Activated CD4-positive, alpha-beta T cell treated with anti-CD3 and anti-CD28 coated beads for 4 hours (primary cell): Measurements from ENCODE around the gene KSR1.
"Not testable (repeated sequence)": the region's sequence is repeated elsewhere in the genome, so short reads cannot be mapped to it uniquely, and the experiment has no call there.

Source experiments
- DNase-seq, 2 donors: peaks; one replicate each; pipeline ENCODE4 v3.0.0-alpha.2; 2020

Gene KSR1

DNA sequence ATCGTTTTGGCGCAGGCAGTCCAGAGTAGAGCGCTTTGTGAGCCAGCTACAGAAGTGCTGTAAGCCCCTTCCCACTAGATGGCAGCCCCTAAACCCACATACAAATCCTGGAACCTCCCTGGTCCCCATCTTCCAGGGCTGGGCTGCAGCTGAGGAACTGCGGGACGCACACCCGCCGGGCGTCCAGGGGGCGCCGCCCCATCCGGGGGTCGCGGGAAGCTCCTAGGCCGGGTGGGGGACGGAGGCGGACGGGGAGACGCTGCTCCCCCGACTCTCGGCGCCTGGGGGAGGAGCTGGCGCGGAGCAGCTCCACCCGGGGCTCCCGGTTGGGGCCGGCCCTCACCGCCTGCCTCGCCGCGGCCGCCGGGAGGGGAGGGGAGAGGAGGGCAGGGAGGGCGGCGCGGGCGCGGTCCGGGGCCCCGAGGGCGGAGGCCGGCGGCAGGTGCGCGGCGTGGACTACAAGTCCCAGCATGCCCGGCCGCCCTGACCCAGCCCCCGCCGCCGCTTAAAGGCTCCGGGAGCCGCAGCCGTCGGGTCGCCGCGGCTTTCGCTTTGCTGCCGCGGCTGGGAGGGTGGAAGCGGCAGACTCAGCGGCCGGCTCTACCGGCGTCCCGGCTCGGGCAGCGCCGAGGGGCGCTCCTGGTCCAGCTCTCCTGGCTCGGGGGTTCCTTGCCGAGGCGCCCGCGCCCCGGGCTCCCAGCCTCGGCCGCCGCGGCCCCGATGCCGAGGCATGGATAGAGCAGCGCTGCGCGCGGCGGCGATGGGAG is at the start of gene KSR1:
Gene KSR1, plus strand, starts transcription at position 535 of the 767 bp plus-strand sequence. Its CDS starts 196 bp downstream, at position 731.
- DNase-seq, result peak; percentile 78 to 86

DNA sequence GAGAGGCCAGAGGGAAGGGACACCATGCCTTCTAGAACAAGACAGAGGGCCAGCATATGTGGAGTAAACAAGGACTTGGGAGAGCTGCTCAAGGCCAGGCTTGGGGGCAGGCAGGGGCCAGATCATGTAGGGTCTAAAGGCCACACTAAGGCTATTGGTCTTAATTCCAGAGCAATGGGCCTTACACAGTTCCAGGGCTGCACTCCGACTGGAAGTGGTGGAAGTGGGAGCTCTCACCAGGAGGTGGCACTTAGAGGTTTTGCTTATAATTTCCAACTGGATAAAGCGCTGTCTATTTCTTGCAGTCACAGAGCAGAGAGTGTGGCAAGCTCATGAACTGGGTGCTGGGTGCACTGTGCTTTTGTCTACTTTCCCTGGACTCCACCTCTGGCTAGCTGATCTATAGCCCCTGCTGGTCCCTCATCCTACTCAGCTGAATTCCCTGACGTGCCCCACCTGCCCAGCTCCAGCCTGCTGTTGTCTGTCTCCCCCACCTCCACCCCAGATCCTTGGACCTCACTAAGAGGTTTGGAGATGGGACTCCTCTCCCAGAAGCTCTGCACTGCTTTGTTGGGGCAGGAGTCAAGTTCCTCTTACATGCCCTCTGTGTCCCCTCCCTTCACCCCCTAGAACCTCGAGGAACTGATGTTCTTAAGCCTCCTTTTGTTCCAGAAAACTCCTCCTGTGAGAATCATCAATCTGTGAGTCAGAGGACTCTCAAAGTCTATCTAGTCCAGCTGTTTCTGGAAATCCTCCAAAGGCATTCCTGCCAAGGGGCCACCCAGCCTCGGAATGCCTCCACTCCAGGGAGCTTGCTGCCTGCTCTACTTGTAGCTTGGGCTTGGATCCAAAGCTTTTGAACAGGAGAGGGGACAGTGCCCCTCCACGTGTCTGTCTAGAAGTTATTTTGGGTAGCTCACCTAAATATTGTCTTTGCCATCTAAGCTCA is 48.1 kb upstream of the KSR1 start:
- no peak for DNase-seq

DNA sequence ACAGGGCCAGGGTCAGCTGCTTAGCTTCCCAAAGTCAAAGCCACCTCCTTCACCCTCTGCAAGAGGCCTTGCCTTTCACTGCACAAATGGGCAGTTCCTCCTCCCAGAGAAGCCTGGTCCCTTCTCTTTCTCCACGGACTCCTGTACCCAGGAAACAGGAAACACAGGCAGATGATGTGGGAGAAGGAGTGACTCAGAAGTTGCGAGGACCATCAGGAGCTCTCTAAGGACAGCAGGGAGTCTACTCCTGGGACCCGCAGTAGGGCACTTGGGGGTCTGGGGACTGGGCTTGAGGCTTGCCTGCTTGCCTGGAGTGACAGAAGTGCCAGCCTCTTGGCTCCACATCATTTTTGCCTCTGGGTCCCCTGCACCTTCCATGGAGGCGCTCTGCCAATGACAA is 47.4 kb upstream of the KSR1 start:
- no peak for DNase-seq

DNA sequence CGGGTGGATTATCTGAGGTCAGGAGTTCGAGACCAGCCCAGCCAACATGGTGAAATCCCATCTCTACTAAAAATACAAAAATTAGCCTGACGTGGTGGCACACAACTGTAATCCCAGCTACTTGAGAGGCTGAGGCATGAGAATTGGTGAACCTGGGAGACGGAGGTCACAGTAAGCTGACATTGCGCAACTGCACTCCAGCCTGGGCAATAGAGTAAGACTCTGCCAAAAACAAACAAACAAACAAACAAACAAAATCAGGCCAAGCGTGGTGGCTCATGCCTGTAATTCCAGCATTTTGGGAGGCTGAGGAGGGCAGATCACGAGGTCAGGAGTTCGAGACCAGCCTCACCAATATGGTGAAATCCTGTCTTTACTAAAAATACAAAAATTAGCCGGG is 44.1 kb upstream of the KSR1 start:
- not testable (repeated sequence) for DNase-seq

DNA sequence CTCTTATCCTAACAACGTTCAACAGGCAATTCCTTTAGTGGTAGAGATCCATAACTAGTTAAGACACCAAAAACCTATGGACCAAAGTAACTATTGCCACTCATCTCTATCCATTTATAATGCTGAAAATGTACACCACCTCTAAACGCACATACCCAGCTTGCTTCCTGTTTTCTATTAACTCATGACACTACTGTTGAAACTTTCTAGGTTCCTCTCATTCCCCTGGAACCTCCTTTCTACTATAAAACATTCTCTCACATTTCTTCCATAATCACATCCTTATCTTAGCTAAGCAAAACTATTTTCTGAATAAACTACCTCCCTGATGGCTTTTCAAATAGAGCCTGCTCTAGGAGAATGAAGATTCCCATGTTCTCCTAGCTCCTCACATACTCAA is 42.9 kb upstream of the KSR1 start:
- no peak for DNase-seq

DNA sequence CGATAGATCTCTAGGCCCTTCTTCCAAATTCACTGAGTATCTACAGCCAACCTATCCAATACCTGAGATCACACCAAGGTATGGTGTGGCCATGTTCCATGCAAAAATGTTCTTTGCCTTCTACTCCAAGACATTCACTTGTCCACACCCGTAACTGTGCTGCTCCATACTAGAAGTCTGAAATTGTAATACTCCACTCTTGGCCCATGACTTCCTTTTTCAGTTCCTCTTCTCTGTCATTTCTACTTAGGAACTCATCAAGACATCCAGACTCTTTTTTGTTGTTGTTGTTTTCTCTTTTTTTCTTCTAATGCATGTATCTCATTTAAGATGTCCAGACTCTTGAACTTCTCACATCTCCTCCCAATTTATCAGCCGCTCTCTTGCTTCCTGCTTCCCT is 42.5 kb upstream of the KSR1 start:
- DNase-seq, result no peak

DNA sequence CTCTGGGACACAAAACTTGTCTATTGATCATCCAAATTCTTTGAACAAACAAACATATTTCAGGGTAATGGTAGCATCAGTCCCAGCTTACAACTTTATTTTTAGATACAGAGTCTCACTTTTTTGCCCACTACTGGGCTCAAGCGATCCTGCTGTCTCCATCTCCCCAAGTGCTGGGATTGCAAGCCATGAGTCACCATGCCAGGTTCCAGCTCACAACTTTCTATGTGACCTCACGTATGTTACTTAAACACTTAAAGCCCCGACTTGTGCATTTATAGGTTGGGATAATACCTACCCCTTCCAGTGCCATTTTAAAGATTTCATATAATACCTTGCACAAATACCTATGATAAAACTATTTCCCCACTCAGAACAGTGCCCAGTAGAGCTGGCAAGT is 42.0 kb upstream of the KSR1 start:
- no peak for DNase-seq

DNA sequence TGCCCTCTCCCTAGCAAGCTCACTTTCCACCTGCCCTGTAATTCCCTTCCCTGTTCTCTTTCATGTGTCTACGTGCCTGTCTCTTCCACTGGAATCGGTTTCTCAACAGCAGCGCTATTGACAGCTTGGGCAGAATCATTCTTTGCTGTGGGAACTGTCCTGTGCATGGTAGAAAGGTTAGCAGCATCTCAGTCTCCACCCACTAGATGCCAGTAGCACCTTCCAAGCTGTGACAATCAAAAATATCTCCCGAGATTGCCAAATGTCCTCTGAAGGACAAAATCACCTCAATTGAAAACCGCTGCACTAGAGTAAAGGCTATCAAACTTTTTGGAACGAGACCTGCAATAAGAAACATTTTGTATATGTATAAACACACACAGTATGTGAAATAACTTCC is 41.6 kb upstream of the KSR1 start:
- no peak for DNase-seq

DNA sequence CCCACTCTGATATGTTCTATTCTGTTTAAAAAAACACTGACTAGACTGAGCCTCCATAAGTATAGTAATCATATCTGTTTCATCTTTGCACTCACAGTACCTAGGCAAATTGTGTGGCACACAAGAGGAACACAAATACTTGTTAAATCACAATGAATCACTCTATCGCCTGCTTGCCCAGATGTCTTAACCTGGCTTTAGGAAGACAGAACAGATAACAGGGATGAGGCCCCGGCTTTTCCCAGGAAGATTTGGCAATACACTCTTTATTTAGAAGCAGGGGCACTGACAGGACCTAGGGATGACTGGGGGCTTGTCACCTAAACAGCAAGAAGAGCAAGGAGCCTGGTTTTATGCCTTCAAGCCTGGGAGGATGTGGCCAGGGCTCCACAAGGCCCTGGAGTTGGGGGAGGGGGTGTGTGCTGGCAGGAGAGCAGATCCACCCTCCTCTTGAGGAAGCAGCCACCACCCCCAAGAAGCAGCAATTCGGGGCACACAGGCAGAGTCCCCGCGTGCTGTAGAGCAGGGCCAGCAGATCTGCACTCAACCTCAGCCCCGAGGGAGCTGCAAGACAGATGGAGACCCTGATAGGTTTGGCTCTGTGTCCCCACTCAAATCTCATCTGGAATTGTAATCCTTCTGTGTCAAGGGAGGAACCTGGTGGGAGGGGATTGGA is 41.0 kb upstream of the KSR1 start:
- DNase-seq, result no peak

DNA sequence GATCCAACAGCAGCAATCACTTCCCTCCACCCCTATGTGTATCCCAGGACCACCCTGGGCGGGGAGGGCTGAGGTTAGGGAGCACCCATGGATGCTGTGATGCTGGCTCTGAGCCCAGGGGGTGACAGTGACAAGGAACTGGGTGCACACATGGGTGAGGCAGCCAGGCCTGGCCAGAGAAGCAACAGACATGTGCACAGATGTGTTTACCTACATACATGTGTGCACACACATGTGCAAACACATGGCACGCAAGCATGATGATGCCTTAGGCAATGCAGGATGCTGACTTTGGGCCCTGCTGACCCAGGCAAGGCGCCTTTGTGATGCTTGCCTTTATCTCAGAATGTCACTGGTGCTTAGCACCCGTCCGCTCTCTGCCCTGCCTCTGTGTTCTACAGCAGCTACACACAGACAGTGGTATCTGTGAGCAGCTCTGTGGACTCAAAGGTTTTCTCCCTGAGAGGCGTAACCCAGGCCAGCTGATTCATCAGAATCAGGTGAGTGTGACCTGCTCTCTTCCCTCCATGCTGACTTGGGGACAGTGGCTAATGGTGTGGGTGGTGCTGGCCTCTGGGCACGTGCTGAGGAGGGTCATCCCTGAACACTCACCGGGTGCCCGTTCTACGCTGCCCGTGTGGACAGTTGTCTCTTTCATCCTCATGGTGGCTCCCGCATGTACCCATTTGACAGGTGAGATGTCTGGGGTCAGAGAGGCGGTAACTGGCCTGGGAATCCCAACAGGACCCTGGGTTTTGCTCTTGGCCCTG is 38.5 kb upstream of the KSR1 start:
- no peak for DNase-seq

DNA sequence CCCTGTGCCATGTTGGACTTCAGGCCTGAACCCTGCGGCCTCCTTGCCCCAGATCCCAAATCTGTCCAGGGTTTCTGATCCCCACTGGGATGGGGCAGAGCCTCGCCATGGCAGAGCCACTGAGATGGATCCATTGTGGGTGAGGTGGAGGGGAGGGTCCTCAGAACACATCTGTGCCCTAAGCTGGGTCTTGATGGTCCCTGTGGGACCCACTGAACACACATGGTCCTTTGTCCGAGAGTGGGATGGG is 38.0 kb upstream of the KSR1 start:
- DNase-seq, result no peak

DNA sequence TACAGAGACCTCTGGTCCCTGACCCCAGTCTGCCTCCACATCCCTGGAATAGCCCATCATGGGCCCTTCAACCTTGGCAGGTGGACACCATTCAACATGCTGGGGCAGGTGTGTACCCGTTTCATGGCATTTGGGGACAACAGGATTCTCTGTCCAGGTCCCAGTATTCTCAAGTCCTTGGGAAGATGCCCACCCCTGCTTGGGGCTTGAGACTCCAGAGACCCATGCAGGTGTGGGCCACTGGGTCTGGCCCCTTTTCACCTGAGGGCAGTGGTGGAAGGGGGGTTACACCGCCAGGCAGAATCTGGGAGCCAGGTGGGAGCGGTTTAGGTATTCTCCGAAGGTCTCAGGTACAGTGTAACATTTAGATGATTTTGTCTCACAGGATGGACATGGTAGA is 37.1 kb upstream of the KSR1 start:
- DNase-seq, result no peak

DNA sequence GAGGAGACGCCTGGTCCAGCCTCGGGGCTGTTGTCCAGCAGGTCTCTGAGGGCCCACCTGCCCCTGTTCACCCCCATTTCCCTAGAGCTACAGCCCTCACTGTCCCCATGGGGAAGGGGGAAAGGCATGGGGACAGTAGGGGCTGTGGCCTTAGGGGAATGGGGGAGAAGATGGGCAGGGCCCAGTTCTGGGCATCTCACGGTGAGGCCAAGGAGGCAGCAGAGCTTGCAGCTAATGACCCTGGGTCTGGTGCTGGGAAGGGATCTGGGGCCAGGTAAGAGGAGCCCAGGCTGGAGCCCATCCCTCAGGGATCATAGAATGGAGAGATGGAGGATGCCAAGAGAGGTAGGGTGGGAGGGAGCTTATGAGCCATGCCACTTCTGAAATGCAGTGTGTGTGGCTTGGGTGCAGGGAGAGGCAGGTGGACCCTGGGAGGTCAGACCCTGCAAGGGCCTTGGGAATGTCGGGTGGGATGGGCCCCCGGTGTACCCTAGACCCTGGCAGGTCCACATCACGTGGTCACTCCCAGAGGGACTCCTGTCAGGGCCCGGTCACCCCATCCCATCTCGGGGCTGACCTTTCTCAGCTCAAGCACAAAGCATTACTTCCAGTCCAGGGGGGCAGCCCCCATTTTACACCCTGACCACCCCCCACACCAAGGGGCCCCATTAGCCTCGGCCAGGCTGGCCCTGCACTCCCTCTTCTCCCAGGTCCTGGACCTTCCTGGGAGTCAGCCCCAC is 35.9 kb upstream of the KSR1 start:
- DNase-seq, result no peak

DNA sequence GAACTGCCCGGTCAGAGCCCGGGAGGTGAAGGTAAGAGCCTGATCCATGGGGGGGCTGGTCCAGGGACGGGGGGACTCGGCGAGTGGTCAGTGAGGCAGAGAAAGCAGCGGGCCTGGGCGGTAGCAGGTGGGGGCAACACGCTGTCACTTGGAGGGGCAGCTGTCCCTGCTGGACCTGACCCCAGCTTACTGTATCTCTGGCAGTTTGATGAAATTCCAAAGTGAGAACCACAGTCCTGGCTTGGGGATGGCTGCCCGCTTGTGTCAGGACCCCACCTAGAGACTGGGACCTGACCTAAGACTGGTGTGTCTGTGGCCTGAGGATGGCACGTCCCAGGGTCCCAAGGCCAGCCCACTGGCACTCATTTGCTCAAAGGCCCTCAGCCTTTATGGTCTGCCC is 35.1 kb upstream of the KSR1 start:
- DNase-seq, result no peak

DNA sequence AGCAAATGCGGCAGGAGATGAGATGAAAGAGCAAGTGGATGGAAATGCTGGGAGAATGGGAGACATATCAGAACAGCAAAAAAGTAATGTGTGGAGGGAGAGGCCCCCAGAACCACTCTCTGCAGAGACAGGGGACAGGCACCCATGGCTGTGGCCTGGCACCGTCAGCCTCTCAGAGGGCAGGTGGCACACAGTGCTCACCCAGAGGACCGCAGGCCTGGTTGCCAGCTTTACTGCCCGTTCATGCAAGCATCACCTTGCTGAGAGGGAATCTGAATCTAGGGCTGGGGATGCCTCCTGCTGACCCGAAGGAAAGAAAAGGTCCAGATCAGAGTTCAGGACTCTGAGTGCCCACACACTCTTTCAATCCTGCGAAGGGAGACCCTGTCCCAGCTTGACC is 34.6 kb upstream of the KSR1 start:
- DNase-seq, result not testable (repeated sequence)

DNA sequence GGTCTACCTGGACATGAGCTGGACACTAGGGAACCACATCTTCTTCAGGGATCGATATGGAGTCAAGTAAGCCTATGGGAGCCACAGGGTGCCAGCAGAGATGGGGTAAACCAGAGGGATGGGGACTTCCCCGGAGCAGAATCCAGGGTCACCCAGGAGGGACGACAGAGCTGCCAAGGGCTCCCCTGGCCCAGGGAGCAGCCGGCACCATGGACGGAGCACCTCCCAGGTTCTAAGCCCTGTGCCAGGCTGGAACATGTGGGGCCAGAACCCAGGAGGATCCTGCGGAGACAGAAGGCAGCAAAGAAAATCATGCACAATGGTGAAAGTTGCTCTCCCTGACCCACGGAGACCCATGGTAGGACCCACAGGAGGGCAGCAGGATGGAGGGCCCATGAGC is 33.6 kb upstream of the KSR1 start:
- DNase-seq, result no peak

DNA sequence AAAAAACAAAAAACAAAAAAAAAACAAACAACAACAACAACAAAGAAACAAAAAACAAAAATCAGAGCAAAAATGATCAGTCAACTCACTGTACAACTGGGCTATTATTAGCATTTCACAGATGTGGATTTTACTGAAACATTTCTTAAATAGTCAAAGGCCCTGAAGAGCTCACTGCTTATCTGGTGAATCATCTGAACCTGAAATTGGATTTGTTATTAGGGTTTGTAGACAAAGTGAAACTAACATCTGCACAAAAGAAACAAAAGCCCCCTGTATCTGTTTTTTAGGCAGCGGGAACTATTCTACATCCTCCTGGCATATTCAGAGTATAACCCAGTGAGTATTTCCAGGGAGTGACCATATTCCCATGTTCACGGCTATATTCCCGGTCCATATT is 32.6 kb upstream of the KSR1 start:
- DNase-seq, result no peak

DNA sequence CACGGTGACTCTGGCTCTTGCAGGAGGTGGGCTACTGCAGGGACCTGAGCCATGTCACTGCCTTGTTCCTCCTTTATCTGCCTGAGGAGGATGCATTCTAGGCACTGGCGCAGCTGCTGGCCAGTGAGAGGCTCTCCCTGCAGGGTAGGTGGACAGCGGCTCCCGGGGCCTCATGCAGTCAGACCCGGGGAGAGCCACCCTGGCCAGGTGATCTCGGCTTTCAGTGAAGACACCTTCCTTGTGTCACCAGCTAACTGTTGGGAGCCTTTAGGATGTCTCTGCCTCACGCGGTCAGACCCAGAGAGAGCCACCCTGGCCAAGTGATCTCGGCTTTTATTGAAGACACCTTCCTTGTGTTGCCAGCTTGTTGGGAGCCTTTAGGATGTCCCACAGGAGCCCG is 31.7 kb upstream of the KSR1 start:
- no peak for DNase-seq

DNA sequence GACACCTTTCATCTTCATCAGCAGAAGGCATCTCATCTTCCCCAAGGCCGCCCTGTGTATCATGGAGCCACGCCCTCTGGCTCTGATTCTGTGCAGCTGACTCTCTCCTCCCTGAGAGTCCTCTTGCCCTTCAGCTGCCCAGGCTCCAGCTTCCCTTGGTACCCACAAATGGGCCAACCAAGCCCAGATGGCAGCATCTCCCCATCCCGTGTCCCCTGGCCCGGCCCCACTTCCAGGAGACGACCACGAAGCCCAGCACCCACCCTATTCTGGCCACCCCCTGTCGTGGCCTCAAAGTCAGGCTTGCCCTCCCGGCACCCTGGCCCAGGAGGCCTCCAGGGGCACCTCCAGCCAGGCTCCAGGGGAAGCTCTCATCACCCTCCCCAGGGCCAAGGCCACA is 31.3 kb upstream of the KSR1 start:
- no peak for DNase-seq

DNA sequence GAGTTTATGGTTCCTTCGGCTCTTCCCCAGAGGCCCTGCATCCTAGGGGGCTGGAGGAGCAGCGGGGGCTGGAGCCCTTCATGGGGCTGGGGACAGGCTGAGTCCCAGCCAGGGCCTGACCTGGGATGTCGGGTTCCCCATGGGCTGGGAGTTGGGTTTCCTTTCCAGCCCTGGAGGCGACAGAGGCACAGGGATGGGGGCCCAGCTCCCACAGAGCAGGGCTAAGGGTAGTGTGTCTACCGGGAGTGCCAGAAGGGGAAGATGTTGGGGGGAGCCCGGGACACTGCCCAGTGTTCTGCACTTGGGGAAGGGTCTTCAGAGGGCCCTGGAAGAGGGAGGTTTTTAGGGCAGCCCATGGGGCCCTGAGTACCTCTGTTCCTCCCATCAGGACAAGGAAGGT is 30.7 kb upstream of the KSR1 start:
- DNase-seq, result not testable (repeated sequence)

DNA sequence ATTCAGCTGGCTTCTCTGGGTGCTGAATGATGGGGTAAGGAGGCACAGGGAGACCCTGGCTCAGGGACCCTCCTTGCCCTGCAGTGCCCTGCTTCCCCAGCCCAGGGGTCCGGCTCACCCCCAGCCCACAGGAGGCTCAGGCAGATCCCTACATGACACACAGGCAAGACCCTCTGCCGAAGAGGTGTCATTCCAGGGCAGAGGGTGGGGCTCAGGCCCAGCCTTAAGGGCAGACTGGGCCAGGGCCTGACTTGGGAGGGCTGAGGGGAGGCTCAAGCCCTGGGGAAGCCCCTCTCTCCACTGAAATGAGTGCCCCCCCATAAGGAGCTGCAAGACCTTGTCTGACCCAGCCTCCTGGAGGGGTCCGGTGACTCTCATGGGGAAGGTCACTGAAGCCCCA is 30.3 kb upstream of the KSR1 start:
- DNase-seq, result no peak

DNA sequence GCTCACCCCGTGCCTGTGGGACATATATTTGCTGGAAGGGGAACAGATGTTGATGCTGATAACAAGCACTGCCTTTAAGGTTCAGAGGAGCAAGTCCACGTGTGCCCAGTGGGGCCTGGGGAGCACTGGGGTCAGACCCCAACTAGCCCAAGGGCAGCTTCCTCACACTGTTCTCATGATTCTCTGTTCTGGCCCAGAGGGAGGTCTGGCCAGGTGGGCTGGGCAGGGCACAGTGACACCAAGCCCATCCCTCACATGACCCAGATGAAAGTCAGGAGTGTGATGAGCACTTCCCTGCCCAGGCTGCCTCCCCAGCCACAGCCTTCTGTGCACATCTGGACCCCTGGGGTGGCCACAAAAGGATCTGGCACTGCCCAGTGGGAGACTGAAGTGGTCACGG is 29.8 kb upstream of the KSR1 start:
- not testable (repeated sequence) for DNase-seq
